HG02981 (cell line): Measurements from ENCODE around the gene ADD2.
"Not testable (repeated sequence)": the region's sequence is repeated elsewhere in the genome, so short reads cannot be mapped to it uniquely, and the experiment has no call there.

ENCODE experiments used
- ATAC-seq: cut with Tn5 transposase; IDR thresholded peaks from one replicate; pipeline ENCODE4 v1.9.1; 2021; ENCODE audit warnings: mild to moderate bottlenecking, moderate library complexity; ENCODE audit not compliant: unreplicated experiment

ADD2 gene, protein sequence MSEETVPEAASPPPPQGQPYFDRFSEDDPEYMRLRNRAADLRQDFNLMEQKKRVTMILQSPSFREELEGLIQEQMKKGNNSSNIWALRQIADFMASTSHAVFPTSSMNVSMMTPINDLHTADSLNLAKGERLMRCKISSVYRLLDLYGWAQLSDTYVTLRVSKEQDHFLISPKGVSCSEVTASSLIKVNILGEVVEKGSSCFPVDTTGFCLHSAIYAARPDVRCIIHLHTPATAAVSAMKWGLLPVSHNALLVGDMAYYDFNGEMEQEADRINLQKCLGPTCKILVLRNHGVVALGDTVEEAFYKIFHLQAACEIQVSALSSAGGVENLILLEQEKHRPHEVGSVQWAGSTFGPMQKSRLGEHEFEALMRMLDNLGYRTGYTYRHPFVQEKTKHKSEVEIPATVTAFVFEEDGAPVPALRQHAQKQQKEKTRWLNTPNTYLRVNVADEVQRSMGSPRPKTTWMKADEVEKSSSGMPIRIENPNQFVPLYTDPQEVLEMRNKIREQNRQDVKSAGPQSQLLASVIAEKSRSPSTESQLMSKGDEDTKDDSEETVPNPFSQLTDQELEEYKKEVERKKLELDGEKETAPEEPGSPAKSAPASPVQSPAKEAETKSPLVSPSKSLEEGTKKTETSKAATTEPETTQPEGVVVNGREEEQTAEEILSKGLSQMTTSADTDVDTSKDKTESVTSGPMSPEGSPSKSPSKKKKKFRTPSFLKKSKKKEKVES

DNA sequence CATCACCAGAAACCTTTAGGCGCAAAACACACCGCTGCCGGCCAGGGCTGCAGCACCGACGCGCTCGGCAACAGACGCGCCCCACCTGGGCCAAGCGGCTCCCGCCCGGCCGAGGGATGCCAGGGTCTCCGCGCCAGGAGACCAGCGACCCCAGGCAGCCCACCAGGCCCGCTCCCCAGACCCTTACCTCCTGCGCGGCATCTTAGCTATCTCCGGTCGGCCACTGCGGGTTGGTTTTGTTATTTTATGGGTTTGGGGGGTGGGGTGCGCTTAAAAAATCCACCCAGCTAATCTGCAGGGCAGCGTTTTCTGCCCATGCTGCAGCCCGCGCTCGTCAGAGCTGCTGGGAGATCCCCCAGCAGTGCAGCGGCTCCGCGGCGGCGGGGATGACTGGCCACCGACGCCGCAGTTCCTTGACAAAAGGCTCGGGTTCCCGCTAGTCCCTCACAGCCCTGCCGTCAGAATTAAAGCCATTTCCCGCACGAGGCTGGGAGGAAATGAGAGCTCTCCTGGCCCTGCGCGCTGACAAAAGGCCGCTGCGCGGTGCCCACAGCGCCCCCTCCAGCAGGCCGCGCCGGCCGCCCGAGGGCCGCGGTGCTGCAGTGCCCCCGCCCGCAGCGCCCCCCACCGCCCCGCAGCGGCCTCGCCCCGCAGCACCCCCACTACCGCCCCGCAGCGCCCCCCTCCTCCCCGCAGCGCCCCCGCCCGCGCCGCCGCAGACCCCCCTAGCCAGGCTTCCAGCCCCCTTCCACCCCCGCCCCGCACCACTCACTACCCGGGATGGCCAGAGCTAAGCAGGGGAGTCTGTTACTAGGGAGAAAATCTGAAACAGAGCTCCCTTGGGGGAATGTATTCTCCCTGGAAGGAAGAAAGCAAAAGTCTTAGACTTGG is at the start of gene ADD2:
Gene ADD2, minus strand, starts transcription at position 502 of the 891 bp plus-strand sequence. CDS start 61,792 bp downstream, outside the sequence.
- no peak for ATAC-seq

DNA sequence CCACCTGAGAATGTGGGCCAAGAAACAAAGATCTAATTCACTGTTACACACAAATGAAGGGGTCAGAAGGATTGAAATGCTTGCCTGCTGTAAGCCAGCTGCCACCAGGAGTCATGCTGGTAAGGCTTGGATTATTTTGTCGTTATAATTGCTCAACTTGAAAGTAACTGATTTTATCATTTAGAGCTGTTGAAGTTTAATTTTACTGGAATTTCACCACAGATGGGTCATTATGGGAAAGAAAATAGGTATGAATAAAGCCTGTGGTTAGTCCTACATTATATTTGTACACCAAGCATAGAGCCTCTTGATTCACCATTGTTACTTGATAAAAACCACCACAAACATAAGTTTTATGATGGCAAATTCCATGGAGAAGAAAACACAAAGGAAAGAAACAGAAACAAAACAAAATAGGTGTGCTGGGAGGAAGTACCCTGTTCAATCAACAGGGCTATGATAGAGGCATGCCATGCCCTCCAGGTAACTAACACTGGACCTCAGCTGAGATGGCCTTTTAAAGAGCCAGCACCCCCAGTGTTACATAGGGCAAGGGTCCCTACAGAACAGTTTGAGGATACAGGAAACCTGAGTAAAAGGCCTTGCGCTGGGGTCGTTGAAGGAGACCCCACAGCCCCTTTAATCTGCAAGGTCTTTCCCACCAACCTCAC is 49.4 kb upstream of the ADD2 start:
- no peak for ATAC-seq

DNA sequence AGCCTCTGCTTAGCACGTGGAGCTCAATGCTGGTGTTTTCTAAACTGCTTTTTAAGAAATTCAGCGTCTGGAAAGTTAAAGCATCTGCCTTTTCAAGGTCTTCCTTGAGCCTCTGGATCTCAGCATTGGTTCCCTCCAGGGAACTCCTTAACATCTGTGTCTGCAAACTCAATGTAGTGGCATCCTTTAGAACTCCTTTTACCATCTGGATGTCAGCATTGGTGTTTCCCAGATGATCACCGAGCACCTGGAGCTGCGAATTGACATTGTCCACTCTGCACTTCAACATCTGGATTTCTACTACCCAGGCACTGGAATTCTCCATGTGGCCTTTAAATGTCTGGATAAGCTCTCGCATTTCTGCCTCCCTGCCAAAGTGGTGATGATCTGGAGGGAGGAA is 48.7 kb upstream of the ADD2 start:
- ATAC-seq, result no peak

DNA sequence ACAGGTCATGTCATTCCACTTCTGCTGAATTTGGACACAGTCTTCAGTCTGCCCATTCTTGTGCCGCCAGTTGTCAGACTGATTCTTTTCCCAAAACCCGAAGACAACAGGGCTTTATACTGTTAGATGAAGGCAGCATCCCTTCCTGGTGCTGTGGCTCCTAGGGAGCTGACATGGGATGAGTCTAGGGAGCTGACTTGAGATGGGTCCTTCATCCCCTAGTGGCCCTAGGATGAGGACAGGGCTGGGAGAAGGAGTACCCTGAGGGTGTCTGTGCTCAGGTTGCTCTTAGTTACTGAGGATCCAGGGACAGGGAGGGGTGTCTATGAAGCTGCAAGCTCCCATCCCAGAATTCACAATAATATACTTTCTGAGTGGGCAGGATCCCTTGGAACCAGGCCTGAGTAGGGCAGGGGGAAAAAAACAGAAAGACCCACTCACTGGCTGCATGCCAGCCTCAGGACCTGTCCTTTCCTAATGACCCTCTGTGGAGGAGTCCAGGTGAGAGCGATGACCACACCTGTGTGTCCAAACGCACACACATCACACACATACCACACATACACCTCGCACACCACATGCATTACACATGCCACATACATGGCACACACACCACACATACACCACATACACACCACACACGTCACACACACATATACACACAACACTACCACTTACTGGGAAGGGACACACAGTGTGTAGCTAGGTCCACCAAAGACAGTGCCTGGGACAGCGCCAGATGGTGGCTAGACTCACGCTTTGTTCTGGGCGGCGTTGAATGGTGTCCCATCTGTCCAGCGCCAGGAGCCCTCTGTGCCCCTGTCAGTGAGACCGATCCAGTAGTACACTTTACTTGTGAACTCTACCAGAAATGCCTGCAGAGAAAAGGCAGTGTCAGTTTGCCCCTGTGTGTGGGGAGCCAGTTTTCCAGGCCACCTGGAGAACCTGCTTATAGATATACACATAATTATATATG is 41.3 kb upstream of the ADD2 start:
- ATAC-seq, result no peak

DNA sequence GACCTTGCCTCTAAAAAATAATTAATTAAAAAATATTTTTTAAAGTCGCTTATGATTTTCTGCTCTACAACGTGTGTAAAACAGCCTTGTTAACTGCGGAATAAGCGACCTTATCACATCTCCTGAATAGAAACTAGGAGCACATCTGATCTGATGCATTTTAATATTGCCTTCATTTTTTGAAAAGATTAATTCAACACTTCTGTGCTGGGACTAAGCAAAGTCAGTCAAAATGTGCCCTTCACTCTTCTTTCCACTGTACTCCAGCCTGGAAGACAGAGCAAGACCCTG is 39.8 kb upstream of the ADD2 start:
- no peak for ATAC-seq

DNA sequence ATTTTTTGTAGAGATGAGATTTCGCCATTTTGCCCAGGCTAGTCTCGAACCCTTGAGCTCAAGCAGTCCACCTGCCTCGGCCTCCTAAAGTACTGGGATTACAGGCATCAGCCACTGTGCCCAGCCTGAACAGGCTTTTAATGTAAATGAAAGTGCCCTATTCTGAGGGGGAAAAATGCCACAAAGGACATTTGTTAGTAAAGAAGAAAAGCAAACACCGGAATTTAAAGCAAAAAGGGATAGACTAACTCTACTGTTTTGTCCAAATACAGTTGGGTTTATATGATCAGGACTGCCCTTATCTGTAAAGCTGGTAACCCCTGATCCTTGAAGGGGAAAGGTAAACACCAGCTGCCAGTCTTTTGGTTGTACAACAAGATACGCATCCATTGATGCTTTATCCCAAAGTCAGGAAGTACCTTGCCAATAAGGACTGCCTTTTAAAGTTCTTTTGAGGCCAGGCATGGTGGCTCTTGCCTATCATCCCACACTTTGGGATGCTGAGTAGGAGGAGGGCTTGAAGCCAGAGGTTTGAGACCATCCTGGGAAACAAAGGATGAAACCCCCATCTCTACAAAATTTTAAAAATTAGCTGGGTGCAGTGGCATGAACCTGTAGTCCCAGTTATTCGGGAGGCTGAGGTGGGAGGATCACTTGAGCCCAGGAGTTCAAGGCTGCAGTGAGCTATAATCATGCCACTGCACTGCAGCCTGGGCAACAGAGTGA is 39.3 kb upstream of the ADD2 start:
- no peak for ATAC-seq

DNA sequence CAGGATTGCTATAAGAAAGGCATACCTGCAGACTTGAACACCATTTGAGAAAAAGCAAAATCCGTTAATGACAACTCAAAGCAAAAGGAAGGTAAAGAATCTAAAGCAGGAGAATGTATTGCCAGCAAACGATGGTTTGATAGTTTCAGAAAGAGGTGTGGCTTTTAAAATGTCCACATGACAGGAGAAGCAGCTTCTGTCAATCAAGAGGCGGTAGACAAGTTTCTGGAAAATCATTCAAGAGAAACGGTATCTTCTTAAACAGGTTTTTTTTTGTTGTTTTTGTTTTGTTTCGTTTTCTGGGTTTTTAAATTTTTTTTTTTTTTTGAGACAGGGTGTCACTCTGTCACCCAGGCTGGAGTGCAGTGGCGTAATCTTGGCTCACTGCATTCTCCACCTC is 38.6 kb upstream of the ADD2 start:
- ATAC-seq, result no peak

DNA sequence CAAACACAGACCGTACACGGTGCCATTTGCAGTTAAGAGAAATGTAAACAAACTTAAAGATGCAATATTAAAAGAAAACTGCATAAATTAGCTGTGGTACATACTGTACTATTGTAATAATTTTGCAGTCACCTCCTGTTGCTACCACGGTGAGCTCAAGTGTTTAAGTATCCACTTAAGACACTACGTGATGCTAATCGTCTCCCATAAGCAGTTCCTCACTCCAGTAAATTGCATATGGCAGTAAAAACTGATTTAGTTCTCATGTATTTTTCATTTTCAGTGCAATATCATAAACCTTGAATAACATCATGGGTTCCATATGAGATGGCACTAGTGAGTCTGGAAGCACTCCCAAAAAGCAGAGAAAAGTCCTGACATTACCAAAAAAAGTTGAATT is 38.0 kb upstream of the ADD2 start:
- ATAC-seq, result no peak

DNA sequence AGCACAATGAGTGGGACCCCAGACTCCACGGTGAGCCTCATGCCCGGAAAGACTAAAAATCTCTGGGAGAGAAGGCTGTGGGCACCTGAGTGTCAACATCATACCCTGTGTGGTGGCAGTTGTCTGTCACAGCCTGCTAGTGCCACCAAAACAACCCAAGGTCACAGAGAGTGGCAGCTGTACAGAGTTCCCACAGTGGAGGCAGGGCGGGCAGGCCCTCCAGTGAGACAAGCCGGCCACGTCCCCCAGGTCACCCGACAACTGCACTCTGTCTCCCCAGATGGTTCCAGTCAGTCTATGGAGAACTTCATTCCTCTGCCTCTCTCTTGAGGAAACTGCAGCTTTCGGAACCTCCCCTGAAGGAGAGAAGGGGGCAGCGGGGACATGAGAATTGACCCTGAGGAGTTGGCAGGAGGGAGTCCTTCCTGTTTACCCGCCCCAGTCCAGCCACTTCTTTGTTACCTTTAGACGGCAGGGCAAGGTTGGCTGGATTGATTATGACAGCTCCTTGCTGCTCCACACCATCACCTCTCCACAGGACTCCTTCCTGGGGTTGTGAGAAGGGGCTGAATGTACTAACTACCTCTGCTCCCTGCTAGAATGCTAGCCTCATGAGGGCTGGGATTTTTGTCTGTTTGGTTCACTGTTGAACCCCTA is 33.7 kb upstream of the ADD2 start:
- ATAC-seq, result no peak

DNA sequence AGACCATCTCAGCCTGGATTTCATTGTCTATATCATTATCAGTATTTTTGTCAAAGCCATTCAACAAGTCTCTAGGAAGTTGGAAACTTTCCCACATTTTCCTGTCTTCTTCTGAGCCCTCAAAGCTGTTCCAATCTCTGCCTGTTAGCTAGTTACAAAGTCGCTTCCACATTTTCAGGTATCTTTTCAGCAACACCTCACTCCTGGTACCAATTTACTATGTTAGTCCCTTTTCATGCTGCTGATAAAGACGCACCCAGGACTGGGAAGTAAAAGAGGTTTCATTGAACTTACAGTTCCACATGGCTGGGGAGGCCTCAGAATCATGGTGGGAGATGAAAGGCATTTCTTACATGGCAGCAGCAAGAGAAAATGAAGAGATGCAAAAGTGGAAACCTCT is 31.7 kb upstream of the ADD2 start:
- no peak for ATAC-seq

DNA sequence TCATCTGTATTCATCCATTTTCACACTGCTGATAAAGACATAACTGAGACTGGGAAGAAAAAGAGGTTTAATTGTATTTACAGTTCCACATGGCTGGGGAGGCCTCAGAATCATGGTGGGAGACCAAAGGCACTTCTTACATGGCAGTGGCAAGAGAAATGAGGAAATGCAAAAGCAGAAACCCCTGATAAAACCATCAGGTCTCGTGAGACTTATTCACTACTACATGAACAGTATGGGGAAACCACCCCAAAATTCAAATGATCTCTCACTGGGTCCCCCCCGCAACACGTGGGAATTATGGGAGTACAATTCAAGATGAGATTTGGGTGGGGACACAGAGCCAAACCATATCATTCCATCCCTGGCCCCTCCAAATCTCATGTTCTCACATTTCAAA is 30.0 kb upstream of the ADD2 start:
- ATAC-seq, result not testable (repeated sequence)

DNA sequence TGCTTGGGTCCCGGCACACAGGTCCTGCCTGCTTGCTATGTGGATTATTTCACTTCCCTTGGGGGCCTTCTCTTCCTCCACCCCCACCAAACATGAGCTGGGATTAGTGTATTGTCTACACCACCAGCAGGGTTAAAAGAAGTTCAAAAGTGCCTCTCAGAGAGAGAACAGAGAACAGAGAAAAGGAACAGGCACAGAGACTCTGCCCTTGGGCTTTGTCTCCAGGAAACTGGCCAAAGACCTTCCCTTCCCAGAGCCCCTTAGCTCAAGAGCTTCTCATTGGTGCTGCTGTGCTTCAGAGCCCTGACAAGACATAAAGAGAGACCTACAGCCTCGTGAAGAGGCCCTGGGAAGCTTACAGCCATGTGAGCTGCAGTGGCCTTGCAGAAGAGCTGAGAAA is 29.5 kb upstream of the ADD2 start:
- ATAC-seq, result no peak

DNA sequence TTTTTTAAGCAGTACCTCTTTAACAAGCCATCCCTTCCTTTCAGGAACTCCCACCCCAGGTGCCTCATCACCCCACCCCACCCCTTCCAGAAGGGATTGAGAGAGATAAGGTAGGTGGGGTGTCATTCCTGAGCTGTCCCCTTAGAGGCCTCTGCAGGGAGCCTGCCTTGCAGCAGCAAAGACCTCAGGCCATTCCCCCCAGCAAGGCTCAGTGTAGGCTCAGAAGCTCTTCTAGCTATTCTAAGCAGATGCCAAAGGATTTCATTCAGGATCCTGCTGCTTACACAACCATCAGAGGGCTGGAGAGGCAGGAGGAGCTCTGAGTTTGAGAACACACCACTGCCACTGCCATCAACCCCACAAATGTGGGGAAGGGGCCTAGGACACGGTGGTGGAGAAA is 28.3 kb upstream of the ADD2 start:
- ATAC-seq, result no peak

DNA sequence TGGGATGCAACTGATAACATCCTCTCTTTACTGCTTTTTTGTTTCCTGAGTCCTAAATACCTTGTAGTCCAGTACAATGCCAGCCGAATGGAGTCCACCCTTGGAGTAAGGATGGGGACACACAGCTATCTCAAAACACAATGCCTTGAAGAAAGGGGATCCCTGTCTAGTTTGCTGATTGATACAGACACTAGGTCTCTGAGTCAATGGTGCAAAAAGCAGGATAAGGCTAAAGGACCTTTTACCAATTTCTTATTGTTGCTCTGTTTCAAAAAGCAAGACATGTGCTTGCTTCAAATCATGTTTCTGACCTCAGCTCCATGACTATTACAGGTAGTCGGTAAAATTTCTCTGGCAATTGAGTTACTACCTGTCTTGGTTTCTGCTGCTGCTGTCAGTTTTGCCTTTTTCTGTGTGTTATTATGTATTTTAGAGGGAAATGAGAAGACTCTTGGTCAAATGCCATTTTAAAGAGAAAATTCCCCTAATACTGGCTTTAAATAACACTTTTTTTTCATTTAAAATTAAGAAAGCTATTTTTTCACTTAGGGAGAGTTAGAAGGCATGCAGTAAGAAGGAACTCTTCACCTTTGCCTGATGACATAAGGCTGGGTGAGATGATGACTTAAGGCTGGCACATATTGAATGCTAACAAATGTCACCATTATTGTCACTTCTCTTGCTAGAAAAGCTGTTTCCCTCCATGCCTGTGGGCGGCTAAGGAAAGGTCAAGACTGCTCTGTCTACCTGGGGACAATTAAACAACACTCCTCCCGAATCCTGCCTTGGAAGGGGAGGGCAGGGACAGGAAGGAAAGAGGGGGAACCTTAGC is 27.4 kb upstream of the ADD2 start:
- ATAC-seq, result no peak

DNA sequence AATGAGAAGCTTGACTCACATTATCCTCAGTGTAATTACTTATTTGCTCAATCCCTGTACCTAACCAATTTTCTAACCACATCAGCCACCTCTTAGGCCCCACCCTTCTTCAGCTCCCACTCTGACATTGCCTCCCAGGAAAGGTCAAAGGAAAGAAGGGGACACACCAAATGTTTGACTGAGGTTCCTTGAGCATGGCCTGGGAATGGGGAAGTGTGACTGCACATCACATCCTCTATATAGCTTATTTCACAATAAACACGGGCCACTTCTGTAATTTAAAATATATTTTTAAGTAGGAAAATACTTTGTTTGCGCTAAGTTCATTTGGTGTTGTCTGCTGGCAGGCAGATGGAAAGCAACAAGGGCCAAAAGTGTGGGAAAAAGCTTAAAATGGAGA is 25.4 kb upstream of the ADD2 start:
- no peak for ATAC-seq

DNA sequence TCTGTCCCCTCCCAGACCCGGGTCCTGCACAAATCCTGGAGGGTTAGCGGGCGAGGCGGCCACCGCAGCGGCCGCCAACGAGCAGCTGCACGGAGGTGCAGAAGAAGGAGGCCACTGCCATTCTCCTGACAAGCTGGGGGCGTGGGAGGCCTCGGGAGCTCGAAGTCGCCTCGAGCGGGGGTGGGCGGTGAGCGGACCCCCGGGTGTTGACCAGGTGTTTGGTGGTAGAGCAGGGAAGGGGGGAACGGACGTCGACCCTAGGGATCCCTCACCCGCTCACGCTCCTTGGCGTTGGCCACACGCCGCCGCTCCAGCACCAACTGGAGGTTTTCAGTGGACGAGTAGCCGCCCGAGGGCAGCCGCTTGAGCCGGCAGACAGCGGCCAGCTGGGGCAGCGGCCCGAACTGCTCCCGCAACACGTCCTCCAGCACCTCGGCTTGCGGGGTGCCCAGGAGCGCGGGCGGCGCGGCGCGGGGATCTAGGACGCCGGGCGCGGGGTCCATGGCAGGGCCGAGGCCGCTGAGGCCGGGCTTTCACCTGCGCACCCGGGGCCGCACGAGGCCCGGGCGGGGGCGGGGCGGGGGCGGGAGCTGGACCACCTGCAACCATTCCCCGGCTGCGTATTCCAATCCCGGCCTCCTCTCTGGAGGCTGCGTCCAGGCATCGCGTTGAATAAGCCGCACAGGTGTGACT is 22.3 kb upstream of the ADD2 start, which contains the start of gene FIGLA:
Gene FIGLA, minus strand, starts transcription at position 508 of the 693 bp plus-strand sequence. Its CDS starts 5 bp downstream, at position 503.
- no peak for ATAC-seq
